Fibroblast of skin of right quadriceps (primary cell): ENCODE measurements around the gene DTD1.

Experiments
- DNase-seq: peaks from one replicate; pipeline ENCODE4 v3.0.0-alpha.2; 2013

Gene DTD1

DNA sequence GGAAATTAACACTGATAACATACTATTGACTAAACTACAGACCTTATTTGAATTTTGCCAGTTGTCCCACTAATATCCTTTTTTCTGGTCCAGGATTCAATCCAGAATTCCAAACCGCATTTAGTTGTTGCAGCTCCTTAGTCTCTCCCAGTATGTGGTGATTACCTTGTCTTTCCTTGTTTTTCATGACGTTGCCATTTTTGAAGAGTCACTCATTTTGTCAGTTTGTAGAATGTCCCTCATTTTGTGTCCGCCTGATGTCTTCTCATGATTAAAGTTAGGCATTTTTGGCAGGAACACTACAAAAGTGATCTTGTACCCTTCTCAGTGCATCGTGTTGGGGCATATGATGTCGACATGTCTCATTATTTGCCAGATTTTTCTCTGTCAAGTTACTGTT lies 33.1 kb downstream of the DTD1 start:
- DNase-seq: no peak

DNA sequence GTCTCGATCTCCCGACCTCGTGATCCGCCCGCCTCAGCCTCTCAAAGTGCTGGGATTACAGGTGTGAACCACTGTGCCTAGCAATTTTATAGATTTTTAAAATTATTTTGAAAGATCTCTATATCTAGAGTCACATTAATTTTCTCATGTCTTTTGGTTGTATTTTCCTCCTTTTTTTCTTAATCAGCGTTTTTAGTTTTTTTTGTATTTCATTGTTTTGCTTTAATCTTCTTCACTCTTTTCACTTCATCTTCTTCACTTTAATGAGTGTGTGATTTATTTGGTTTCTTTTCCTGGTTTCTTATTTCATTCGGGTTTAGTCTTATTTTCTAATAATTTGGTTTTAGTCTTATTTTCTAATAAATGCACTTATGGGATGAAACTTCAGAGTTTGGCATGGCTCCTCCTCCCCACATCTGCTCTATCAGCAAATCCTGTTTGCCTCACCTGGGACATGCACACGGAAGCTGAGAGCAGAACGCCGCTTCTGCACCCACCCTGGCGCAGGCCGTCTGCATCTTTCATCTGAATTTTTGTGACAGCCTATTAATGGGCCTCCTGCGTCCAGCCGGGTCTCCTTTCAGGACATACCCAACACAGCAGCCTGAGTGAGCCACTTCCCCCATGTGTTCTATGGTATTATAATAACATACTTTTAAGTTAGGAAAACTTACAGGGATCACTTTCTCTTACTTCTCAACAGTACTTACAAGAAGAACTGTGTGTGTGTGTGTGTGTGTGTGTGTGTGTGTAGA lies 35.5 kb downstream of the DTD1 start:
- DNase-seq: no peak

DNA sequence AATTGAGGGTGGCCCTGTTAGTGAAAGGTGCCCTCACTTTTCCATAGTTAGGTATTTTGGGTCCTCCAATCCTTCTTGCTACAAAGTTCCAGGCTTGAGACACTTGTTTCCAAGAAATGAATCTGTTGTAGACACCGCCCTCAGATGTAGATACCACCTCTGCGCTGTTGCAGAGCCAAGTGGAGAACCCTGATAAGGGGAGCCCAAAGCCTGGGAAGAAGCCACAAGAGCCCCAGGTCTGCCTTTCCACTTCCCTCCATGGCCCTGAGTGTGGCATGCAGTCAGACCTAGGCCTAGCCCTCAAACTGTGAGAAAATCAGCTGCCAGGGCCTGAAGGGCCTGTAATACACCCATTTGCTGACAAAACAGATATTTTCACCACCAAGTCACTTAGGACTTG lies 37.1 kb downstream of the DTD1 start:
- DNase-seq: no peak

DNA sequence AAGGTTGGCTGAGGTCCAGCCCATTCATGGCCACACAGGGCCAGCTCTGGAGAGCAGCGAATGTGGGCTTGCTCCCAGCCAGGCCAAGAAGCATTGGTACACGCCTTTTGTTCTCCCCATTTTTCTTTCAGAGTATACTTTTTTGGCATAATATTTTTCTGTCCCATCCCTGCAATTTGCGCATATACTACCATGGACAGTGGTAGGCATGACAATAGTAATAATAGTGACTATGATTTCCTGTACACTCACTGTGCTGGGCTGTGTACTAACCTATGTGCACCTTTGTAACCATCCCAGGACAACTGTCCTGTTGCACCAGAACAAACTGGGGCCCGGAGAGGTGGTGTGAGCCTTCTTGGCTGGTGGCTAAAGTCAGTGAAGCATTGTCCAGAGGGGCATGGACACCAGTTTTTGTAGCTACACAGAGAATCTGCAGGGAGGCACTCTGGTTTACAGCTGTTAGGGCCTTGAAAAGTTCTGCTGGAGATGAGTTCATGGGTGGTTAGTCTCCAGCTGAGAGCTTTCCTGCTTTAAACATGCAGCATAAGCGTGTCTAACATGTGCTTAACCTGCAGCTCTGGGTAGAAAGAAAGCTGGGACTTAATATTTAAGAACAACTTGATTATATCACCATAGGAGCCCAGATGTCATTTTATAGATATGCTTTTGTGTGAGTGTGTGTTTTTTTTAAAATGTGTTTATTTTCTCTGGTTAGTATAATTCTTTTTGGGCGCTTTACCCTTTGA lies 38.2 kb downstream of the DTD1 start:
- no peak for DNase-seq

DNA sequence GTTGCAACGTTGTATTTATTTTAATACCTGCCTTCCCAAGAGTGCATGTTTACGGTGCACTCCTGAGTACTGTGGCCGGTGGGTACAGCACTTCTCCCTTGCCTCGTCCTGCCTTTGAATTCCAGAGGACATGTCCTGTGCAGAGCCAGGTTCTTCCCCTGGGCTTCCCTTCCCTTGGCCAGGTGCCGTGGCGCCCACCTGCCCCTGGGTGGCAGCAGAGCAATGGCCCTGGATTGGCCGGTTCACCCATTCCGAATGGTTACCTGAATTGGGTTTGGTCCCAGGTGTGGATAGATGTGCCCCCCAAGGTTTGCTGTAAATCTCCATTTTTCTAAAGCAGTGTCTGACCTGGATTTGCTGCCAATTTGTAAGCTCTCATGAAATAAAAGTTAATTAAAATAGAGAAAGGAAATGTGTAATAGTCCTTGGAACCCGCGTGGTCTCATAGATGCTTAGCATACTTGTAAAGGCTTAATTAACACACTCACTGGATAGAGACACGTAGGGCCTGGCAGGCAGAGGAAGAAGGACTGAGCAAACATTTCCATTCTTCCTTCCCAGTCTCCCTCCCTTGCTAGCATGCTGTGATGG lies 40.6 kb downstream of the DTD1 start:
- DNase-seq: no peak

DNA sequence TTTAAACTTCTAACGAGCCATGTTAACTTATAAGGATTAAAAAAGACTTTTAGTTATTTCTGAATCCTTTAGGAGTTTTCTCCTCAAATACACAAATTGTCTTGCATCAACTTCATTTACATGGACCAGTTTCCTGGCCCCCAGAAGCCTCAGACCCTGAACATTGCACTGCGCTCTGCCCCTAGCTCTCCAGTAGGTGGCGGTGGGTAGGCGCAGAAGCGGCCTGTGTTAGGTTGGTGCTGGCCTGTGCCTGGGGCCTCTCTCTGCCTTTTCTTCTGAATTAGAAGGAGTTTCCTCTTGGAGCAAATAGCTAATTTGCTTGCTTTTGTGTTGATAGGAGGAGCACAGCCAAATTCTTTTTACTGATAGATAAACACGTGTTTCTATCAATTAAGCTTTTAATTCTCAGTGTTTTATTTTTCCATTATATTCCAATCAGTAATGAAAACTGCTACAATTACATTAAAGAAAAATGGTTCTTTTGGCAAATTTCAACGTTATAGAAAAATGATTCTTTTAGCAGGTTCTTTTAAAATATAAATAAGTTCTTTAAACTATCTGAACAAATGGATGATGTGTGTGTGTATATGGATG lies 44.4 kb downstream of the DTD1 start:
- peak; percentile 53 for DNase-seq

DNA sequence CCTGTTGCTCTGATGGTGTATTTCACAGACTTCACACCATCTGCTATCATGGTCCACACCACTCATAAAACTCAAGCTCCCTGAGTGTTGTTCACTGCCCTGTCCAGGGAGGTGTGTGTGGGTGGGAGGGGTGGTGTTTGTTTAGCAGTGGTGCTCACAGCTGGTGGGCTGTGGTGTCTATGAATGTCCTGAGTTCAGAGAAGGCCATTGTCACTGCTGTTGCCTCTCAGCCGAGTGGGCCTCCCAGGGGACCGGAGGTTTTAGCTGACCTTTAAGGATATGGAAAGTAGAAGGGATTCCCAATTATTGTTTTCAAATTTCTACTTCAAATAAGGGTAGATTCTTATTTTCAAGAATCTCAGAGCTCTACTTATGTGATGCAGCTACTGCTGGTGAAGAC lies 45.6 kb downstream of the DTD1 start:
- no peak for DNase-seq

DNA sequence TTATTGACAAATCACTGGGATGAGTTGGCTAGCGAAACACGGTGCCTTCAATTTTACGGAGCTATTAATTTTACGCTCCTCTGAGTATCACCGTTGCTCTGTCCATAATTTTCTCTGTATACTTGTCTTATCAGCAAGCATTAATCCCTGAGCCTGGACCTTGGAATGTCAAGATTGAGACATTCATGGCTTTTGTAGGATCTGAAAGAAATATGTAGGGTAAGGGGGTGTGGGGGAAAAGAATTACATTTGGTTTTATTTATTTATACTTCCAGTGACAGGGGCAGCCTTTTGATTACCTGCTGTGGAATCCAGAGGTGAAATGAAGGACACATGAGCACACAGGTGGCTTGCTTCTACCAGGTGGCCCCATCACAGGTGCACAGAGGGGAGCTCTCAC lies 46.6 kb downstream of the DTD1 start:
- no peak for DNase-seq

DNA sequence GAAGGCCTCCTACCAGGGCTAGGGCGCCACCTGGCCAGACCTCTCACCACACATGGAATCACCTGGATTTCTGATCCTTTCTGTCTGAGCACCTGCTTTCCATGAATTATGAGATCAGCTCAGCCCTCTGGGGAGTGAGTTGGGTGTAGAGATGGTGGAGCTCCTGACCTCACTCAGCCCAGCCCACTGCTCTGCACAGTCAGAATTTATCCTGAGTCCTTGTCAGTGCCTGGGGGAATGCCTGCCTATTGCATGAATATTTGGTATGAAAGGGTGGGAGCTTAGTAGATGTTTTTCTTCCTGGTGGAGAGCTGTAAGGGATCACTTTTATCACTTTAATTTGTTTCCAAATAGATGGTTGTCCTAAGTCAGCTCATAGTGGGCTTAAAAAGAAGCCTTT lies 47.5 kb downstream of the DTD1 start:
- DNase-seq: no peak

DNA sequence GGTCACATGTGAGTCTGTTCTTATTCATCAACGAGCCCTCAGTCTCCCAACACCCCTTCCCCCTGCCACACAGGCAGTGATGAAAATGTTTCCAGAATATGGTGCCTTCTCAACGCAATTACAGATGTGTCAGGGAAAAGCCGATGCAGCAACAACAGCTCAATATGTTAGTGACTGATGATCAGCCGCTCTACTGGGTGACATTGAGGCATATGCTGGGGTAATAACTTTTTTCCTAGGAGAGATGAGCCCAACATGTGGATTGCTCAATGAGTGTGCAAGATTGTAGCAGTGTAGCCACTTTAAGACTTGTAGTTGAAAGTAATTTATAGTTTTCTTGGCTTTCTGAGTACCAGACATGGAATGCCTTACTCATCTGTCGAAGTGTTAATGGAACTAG lies 49.4 kb downstream of the DTD1 start:
- peak; percentile 67 for DNase-seq

DNA sequence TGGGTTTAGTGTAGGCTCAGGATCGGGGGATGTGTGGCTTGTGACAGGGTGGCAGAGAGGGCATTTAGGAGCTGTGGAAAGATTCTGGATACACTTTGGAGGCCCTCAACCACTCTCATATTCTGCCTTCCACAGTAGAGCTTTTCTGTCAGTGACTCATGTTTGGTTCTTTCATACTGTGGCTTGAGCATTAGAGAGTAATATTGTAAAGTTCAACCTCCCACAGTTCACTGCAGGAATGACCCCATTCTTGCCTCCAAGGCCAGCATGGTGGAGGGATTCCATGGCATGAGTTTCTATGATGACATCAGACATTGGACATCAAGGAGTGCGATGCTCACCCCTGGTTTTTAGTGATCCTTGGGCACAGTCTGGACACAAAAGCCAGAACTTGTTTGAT lies 50.9 kb downstream of the DTD1 start:
- DNase-seq: peak; percentile 4

DNA sequence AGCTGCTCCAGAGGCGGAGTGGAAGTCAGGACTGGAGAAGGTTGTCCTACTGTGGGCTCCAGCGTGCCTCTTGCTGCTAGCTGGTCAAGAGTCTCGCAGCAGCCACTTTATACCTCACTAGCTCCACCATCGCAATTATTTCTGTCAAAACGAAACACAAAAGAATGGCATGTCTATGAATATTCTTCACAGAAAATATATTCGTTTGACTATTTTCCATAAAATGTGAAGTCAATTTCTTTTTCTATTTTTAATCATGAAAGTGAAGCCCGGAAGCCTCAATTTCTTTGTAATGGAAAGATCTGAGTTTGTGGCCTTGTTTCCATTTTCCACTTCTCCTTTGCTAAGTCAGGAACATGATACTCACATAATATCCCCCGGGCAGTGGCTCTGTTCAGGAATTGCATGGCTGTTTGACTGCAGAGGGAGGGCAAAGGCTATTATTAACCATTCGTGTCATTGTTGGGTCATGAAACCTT lies 51.7 kb downstream of the DTD1 start:
- no peak for DNase-seq

DNA sequence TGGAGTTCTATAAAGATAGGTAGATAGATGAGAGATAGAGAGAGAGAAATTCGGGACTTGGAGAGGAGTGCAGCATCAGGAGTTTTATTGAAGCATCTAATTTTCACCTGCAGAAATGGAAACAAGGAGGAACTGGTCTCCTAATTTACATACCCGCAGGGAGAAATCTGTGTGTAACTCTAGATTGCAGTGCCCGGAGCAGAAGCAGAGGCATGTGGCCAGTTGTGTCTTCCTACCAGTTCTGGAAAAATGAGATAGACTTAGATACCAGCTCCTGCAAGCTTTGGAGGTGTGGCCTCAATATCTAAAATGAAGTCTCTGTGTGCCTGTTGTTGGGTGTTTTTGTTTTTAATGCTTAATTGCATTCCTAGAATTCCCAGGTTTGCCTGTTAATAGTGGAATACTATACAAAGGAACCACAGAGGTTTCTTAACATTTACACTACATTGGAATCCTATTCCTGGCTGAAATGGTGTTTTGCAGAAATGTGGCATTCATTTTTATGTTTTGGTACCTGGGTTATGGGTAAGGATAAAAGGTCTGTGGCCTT lies 57.4 kb downstream of the DTD1 start:
- no peak for DNase-seq

DNA sequence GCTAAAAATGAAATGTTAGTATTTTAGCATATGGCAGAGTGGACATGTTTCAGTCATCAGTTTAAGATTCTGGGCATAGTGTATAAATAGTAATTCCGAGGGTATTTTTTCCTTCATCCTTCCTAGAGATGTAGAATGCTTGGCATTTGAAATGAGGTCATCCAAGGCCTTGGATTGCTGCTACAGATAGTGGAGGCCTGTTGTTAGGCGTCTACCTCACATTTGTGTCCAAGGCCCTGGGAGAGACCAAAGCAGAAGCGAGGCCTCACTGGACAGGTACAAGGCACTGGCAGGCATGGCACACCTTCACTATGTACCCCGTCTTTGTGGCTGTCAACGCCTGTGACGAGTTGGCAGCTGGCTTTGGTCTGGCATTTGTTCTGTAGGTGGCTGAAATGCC lies 58.0 kb downstream of the DTD1 start:
- no peak for DNase-seq

DNA sequence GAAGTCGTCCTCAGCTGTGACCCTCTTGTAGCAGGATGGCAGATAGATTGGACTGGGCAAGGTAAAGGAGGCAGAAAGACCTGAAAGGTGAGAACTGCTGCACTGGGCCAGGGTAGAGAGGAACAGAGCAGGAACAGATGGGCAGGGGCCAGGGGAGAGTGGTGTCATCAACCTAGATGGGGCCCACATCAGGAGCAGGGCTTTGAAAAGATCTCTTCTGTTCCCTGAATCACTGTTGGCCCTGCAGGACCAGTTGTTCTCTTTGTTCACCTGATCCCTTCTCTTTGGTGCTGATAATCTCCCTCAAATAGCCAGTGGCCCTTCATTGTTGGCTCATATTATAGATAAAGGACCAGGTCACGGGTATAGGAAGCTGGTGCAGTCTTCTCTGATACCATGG lies 59.9 kb downstream of the DTD1 start:
- no peak for DNase-seq

DNA sequence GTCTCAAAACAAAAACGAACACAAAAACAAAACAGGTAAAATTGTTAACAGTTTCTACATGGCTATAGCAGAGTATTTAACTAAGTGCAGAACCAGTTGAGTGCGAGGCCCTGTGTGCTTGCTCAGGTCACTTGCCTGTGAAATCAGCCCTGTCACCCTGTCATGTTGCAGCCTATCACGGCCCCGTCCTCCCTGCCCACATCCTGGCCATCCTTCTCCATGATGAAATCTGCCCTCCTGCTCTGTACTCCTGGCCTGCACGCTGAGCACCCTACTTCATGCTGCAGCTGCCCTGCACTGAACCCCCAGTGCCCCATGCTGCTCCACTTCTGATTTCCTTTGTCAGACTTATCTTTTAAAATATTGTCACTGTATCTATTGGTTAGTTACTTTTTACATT lies 62.4 kb downstream of the DTD1 start:
- DNase-seq: no peak

DNA sequence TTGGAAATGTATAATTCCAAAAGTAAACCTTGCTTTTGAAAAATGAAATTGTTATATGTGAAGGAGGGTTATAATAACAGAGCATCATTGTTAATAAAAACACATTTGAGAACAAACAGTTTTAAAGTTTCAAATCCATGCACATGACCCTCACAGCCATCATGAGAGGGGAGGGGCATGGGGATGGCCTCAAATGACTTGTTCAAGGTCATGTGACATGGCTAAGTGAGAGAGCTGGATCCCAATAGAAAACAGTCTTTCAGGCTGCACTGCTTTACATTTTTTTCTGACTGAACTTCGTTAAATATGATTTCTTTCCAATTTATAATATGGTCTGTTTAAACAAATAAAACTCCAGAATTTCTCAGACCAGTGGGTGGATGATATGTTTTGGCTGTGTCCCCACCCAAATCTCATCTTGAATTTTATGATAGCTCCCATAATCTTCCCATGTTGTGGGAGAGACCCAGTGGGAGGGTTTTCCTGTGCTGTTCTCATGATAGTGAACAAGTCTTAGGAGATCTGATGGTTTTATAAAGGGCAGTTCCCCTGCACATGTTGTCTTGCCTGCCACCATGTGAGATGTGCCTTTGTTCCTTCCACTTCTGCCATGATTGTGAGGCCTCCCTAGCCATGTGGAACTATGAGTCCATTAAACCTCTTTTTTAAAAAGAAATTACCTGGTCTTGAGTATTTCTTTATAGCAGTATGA lies 66.0 kb downstream of the DTD1 start:
- no peak for DNase-seq

DNA sequence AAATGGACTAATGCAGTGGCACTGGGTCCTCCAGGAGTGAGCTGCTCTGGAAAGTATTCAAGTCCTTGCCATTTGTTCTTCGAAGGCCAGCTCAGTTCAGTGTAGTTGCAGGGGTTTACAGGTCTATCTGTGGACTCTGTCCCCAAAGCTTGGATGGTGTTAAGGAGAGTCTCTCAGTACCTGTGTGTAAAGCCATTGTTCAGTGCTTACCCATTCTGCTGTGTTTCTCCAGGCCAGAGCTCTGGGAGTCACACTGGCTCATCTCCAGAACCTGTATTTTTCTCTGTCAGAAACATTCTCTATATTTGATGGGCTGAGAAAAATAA lies 66.6 kb downstream of the DTD1 start:
- no peak for DNase-seq

DNA sequence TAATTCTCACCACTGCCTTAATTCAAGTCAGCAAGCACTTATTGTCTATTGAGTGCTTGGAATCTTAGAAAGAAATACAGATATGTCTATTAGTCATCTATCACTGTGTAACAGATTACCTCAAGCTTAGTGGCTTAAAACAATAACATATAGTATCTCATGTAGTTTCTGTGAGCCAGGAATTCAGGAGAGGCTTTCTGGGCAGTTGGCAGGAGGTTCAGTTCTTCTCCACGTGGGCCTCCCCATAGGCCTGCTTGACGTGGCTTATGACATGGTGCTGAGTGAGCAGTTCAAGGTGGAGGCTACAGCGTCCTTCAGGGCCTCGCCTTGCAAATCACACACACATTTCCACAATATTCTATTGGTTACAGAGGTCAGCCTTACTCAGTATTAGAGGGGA lies 69.7 kb downstream of the DTD1 start:
- DNase-seq: peak; percentile 37

DNA sequence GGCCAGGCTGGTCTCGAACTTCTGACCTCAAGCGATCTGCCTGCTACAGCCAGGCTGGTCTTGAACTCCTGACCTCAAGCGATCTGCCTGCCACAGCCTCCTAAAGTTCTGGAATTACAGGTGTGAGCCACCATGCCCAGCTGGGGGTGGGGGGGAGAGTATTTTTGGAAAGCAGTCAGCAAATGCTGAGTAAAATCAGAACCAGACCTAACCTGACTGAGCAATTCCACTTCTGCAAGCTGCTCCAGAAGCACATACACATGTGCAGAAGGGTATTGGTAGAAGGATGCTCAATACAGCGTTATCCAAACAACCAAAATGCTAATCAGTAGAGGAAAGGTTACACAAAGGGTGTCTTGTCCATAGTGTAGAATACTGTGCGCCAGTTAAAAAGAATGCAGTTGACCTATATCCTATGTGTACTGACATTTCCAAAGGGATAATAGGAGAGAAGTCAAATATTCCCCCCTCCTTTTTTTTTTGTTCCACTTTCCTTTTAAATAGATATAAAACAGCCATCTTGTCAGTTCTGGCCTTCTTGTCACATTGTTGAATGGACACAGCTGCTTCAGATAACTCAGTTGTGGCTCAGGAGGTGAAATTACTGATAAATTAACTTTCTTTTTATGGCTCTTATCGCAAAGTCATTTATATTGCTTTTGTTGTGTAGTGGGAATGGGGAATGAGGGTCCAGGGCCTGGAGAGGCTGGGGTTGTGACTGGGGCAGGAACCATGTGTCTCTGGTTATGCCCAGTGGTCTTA lies 74.6 kb downstream of the DTD1 start:
- no peak for DNase-seq

DNA sequence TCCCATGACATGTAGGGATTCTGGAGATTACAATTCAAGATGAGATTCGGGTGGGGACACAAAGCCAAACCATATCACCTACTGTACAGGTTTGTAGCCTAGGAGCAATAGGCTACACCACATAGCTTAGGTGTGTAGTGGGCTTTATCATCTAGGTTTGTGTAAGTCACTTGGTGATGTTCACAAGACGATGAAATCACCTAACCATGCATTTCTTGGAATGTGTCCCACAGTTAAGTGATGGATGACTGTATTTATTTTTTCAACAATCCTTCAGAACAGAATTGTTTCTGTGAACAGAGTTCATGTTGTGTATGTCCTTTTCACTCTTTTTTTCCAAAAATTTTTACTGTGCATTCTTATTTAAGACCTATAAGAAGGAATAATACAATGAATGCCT lies 76.1 kb downstream of the DTD1 start:
- DNase-seq: peak; percentile 33

DNA sequence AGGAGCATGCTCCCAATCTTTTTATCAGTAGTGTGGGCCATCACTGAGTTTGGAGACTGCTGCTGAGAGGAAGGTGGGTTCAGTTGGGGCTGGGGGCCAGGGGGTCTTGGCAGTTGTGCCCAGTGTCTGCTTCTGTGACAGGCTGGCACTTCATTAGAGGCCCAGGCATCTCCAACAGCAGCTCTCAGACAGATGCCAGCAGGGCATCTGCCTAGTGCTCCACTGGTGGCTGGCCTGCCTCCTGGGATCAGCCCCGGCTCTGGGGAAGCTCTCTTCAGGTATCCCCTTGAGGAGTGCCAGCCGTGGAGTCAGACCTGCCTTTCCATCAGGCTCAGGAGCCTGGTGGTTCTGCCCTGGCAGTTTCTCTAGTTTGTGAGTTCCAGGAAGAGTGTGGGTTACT lies 77.3 kb downstream of the DTD1 start:
- no peak for DNase-seq
